NCI-H1436 (cell line): ENCODE data around the gene ZMYM3.
"Not testable (repeated sequence)": the region's sequence is repeated elsewhere in the genome, so short reads cannot be mapped to it uniquely, and the experiment has no call there.

Experiments
- DNase-seq: peaks from one replicate; lab custom pipeline; 2025; lab: John Stamatoyannopoulos, UW

ZMYM3 gene

DNA sequence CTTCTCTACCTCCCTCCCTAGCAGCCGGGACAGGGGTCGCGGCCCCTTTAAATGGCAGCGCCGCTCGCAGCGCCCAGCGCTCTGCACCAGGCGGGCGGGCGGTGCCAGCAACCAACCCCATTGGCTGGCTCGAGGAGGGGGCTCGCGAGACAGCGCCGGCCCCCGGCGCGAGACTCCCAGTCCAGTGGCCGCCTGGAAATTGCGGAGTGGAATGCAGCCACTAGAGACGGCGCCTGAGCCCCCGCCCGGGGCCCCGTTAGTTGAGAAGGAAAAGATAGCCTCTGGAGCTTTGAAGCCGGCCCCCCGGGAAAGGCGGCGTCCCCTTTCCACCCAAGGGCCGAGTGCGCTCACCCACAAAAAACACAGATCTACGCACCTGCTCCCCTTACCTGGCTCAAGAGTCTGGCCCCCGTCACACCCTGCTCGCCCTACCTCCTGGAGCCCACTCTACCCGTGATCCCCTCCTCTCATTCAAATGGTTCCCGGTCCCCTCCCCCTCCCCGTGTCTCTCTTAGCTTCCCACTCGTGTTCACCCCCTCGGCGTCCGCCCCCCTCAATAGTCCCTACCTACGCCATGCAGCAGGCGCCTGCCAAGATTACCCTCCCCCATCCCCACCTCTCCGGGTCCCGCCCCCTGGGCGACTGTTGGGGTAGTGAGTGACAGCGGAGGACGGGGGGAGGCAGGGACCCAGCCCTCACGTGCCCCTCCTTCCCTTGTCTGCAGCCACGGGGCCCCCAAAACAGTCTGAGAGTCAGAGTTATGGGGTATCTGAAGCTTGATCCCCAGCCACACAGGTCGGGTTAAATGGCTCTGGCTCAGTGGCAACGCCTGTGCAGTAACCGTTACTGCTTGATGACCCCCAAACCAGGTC lies at the start of gene ZMYM3:
Gene ZMYM3 (minus strand): TSS at position 49 of the 872 bp plus-strand sequence. CDS start 885 bp downstream, outside the sequence.
- peak; percentile 91 for DNase-seq

DNA sequence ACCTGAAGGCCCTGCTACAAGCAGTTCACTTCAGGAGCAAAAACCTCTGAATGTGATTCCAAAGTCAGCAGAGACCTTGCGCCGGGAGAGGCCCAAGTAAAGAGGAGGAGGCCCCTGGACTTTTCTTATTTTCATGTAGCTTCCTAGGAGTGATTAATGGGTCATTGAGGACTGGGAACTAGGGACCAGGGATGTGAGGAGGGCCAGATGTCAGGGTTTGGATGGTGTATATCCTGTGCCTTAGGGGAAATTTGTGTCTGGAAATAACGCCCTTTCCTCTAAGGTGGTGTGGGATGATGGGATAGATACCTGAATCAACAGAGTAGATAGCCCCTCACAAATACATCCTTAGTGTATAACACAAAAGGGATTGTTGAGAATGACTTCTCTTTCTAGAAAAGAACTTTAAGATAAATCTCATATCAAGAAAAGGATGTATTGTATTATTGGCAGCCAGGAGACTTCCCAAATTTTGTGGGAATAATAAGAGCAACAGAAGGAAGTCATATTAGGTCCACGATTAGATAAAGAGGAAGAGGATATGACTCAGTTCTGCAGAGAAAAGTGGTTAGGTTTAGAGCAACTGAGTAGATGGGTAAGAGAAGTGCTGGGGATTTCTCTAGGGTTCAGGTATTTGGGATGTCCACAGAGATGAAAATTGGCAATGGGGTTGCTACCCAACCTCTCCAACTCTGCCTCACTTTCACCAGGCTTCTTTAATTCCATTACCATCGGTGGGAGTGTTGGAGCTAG lies 48.7 kb upstream of the ZMYM3 start:
- no peak for DNase-seq

DNA sequence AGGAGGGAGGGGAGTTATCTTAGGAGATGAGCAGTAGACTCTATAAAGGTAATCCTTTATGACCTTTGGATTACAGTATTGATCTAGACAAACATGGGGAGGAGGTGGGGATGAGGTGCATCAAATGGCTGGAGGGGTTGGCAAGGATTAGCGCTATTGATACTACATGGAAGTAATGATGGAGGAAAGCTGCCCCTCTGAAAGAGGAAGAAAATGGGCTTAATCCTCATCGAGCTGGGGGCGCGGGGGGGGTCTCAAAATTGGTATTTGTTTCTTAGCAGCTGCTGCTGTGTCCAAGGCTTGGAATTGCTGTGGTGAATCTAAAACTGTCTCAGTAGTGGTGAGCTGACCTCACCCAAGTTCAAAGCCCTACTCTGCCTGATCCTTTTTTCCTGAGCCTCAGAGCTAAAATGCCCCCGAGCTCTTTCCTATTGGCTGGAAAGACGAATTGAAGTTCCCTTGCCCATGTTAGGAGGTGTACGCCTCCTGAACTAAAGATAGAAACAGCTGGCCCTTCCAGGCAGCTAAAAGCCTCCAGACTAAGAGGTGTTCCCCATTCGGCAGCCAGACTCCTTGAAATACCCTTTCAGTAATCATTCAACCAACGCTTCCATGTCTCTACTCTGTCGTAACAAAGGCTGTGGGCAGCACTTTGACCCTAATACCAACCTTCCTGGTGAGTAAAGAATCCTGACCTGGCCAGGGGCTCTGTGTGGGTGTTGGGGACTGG lies 47.4 kb upstream of the ZMYM3 start, which contains the start of gene ITGB1BP2:
Gene ITGB1BP2 (plus strand): TSS at position 556 of the 730 bp plus-strand sequence. CDS start 57 bp downstream, at position 613.
- no peak for DNase-seq

DNA sequence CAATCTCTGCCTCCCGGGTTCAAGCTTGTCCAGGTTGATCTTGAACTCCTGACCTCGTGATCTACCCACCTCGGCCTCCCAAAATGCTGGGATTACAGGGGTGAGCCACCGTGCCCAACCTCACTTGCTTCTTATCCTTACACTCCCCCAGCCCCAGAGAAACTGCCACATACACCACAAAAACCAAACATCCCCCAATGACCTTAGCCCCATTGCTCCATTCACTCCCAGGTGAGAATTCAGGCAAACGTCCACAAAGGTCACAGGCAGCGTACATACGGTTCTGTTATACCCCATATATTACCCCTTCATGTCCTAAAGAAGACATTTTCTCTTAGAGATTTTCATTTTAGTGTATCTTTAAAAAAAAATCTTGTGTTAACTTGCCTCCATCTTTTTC lies 46.6 kb upstream of the ZMYM3 start:
- not testable (repeated sequence) for DNase-seq

DNA sequence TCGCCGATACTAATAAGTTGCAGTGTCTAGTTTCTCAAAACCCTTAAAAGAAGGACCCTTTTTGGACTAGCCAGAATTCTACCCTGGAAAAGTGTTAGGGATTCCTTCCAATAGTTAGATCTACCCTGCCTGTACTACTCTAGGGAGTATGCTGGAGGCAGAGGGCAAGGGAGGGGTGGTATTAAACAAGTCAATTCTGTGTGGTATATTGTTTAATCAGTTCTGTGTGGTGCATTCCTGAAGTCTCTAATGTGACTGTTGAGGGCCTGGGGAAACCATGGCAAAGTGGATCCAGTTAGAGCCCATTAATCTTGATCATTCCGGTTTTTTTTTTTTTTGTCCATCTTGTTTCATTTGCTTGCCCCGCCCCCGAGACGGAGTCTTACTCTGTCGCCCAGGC lies 46.1 kb upstream of the ZMYM3 start:
- not testable (repeated sequence) for DNase-seq

DNA sequence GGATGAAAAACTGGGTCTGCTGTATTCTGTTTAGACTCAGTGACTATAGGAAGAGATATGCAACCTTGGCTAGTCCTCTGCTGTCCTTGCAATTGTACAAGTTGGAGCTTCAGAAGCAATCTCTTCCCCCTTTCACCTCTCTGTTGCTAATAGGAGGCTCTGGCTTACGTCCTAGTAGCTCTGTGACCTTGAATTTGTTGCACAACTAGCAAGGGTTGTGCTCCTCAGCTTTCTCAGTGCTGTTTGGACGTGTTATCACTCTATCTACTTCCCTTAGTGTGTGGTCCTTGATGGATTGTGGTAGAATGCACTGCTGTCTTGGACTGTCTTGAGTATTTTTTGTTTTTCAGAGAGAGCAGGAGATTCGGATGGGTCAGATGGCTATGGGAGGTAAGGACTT lies 44.2 kb upstream of the ZMYM3 start:
- no peak for DNase-seq

DNA sequence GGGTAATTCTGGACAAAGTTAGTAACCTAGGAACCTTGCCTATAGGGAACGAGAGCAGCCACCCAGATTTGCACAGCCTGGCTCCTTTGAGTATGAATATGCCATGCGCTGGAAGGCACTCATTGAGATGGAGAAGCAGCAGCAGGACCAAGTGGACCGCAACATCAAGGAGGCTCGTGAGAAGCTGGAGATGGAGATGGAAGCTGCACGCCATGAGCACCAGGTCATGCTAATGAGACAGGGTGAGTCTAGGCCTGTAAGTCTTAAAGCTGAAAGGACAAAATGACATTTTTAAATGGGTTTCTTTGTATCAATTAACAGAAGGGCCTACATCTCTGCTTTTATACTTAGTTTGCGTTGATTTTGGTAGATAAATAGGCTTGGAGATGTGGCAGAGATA lies 42.9 kb upstream of the ZMYM3 start:
- DNase-seq, result no peak

DNA sequence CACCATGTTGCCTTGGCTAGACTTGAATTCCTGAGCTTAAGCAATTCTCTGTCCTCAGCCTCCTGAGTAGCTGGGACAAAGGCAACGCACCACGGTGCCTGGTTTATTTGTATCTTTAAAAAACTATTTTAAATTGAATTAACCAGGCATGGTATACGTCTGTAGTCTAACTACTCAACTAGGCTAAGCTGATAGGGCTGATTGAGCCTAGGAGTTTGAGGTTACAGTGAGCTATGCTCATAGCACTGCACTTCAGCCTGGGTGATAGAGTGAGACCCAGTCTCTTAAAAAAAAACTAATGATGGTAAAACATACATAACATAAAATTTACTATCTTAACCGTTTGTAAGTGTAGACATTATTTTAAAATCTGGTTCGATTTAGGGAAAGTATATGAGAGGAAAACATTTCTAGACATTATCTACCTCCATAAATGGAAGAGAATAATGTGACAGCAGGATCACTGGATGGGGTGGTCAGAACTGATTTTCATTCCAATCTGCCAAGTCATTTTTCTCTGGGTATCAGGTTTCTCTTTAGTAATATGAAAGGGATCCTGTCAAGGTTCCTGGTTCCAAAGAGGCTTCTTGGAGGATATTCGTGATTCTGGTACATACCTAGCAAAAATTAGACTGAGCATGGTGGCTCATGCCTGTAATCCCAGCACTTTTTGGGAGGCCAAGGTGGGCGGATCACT lies 38.9 kb upstream of the ZMYM3 start:
- DNase-seq, result no peak

DNA sequence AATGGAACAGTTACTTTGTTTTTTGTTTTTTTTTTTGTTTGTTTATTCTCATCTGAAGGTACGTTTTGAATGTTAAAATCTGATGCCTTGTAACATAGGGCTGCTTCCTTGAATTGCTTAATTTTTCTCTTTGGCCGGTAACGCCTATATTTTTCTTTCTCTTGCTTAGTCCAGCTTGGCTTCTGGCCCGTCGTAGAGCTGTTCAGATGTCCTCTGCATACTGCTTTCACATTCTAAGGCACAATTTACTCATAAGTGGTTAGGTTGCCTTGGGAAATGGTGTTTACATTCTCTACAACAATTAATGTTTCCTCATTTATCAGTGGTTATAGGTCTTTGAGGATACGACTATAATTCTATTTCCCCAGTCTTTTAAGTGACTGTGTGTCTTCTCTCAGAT lies 37.4 kb upstream of the ZMYM3 start:
- DNase-seq, result no peak

DNA sequence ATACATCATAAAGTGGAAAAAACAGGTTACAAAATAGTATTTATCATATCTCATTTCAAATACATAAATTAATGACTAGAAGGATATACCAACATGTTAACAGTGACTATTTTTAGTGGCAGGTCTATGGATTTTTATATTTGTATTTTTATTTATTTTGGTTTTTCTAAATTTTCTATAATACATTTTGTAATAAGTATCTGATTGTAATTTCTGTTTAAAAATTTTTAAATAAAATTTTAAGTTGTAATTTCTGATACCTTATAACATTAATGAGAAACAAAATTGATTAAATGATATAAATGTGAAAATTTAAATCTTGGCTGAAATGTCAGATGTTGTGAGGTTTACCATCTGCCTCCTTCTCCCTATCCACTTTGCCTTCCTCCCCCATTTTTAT lies 32.0 kb upstream of the ZMYM3 start:
- no peak for DNase-seq

DNA sequence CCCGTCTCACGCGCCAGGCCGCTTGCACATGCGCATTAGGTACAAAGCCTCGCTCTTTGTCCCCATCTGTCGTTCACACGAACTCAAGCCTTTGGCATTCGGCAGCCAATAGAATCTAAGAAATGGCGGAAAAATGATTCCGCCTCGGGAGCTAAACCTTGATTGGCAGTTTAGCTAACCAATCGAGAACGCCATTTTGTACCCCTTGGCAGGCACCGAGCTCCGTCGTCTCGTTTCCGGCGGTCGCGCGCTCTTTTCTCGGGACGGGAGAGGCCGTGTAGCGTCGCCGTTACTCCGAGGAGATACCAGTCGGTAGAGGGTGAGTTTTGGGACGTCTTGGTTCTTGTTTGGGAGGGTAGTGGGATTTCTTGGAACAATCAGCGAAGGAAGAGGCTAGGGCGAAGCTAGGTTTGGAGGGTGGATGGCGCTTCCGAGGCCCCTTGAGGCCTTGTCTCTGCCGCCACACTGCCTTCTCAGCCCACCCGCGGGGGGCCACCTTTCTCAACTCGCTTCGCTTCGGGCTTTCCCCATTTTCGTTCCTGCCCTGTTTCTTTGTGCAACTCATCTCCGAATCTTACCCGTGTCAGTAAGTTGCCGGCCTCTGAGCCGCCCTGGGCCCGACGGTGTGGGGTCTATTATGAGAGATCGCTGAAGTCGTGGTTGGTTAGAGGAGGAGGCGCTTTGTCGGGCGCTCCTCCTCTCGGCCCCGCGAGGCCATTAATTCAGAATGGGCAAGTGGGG lies 29.6 kb upstream of the ZMYM3 start, which contains the start of gene NONO:
Gene NONO (plus strand): TSS at position 233 of the 741 bp plus-strand sequence. CDS start 7,003 bp downstream, outside the sequence.
- peak; percentile 99 for DNase-seq

DNA sequence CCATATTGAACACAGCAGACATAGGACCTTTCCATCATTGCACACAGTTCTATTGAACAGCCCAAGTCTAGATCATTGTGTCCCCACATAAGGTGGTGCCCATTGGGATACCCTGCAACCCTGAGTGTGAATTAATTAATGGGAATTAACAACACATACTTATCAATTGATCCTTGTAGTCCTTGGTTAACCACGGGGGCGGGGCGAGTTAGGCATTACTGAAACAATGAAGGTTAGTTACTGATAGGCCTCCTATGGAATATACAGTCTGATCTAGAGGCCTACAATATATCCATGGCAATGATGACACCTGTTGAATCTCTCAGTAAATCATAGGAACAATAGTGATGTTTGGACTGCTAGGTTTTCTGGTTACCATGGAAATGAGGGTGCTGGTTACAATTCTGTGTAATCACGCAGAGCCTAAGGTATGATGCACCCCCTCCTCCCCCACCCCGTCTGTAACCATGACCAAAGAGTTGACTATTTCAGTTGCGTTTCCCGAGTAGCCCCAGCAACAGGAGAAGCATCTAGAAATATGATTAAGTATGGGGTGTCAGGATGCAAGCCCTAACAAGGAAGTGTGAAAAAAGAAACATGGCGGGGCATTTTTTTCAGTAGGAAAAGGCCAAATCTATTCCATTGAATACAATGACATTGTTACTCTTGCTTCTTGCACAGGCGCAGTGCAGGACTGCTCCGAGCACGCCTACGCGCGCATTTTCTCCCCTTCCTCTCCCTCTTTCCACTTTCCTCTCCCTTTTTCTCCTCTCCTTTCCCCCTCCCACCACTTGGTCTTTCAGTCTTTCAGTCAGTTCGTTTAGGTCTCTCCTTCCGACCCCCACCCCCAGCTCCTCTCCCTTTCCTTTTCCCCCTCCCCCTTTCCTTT lies 28.8 kb upstream of the ZMYM3 start:
- peak; percentile 53 for DNase-seq

DNA sequence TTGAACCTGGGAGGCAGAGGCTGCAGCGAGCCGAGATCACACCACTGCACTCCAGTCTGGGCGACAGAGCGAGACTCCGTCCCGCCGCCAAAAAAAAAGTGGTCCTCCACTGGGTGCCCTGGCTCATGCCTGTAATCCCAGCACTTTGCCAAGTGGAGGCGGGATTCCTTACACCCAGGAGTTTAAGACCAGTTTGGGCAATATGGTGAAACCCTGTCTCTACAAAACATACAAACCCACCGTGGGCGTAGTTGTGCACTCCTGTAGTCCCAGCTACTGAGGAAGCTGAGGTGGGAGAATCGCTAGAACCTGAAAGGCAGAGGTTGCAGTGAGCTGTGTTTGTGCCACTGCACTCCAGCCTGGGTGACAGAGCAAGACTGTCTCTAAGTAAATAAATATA lies 27.4 kb upstream of the ZMYM3 start:
- DNase-seq, result not testable (repeated sequence)

DNA sequence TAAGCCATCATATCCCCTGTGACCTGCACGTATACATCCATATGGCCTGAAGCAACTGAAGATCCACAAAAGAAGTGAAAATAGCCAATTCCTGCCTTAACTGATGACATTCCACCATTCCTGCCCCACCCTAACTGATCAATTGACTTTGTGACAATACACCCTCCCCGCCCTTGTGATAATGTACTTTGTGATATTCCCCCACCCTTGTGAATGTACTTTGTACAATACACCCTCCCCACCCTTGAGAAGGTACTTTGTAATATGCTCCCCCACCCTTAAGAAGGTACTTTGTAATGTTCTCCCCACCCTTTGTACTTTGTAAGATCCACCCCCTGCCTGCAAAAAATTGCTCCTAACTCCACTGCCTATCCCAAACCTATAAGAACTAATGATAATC lies 18.4 kb upstream of the ZMYM3 start:
- not testable (repeated sequence) for DNase-seq

DNA sequence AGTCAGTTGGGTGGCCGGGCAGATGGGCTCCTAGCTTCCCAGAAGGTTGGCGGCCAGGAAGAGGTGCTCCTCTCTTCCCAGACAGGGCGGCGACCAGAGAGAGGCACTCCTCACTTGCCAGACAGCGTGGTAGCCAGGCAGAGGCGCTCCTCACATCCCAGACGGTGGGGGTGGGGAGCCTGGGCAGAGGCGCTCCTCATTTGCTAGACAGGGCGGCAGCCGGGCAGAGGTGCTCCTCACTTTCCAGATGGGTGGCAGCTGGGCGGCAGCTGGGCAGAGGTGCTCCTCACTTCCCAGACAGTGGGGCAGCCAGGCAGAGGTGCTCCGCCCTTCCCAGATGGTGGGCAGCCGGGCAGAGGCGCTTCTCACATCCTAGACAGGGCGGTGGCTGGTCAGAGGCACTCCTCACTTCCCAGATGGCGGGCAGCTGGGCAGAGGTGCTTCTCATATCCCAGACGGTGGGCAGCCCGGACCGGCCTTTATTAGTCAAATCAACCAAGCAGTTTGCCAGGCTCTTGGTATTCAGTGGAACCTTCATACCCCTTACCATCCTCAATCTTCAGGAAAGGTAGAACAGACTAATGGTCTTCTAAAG lies 16.0 kb upstream of the ZMYM3 start:
- DNase-seq, result no peak

DNA sequence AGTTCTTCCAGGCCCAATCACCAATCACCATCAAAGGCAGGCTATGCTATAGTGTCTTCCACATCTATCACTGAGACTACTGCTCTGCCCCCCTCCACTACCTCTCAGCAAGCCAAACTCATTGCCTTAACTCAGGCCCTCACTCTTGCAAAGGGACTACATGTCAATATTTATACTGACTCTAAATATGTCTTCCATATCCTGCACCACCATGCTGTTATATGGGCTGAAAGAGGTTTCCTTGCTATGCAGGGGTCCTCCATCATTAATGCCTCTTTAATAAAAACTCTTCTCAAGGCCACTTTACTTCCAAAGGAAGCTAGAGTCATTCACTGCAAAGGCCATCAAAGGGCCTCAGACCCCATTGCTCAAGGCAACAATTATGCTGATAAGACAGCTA lies 14.7 kb upstream of the ZMYM3 start:
- DNase-seq, result not testable (repeated sequence)

DNA sequence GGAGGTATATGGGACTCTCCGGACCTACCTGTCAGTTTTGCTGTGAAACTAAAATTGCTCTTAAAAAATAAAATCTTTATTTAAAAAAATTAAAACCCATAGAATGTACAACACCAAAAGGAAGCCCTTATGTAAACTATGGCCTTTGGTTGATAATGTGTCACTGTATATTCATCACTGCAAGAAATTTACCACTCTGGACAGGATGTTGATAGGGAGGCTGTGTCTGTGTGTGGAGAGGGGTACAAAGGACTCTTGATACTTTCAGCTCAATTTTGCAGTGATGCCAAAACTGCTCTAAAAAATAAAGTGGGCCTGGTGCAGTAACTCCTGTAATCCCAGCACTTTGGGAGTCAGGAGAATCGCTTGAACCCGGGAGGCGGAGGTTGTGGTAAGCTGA lies 2.9 kb upstream of the ZMYM3 start:
- no peak for DNase-seq

DNA sequence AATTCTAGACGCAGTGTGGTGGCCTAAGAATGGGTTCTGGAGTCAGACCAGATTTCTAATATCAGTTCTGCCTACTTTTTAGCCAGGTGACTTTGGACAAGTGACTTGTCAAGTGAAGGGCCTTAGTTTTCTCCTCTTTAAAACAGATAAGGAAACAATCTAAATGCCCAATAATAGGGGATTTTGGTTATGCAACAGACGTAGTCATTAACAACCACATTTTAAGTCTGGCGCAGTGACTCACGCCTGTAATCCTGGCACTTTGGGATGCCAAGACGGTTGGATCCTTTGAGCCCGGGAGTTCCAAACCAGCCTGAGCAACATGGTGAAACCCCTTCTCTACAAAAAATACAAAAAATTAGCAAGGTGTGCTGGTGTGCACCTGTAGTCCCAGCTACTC lies 2.1 kb upstream of the ZMYM3 start:
- no peak for DNase-seq
